ENCODE measurements around the gene CMIP. TPM values are rescaled to one million over a fixed set of nuclear protein-coding genes. Genes with fewer than 3 reads are reported as not detected.

The CMIP gene
- total RNA-seq, 1 experiment from 2014 or later, result 68.0 TPM

- Mint-ChIP-seq H3K4me3 (ENCODE audit: unreplicated experiment) (no peak overlapping the region), H3K27me3 (ENCODE audit: insufficient read depth, unreplicated experiment) (peaks cover 2% of the 10 kb centered on the region), H3K4me1 (ENCODE audit: low read depth, unreplicated experiment) (no peaks in the 10 kb centered on the region), H3K27ac (ENCODE audit: unreplicated experiment) (no peak overlapping the region), H3K9me3 (ENCODE audit: unreplicated experiment) (no peaks in the 10 kb centered on the region), H3K36me3 (ENCODE audit: insufficient read depth, unreplicated experiment) (no peaks in the 10 kb centered on the region)
- no peaks in the 10 kb centered on the region for H3K9me3 ChIP-seq
- no peak overlapping the region for H3K4me3 ChIP-seq (ENCODE audit: low read depth, low read length)
- no TSS peak for BruUV-seq (replicated peaks)
- no peaks in the 10 kb centered on the region for H3K4me1 ChIP-seq
- H3K27me3 ChIP-seq (replicated peaks; ENCODE audit: control insufficient read depth, insufficient read depth, low read length), result no peaks in the 10 kb centered on the region
- DNase-seq, result no peak
- POLR2A ChIA-PET, result no interaction called here
- H3K36me3 ChIP-seq (ENCODE audit: control insufficient read depth, insufficient read depth, low read length), result no peaks in the 10 kb centered on the region
- intact Hi-C loops (cut with micrococcal nuclease; ENCODE audit: unreplicated experiment), result no loop called here
- CTCF ChIA-PET, result no interaction called here
- TF ChIP-seq, protein P1, sequence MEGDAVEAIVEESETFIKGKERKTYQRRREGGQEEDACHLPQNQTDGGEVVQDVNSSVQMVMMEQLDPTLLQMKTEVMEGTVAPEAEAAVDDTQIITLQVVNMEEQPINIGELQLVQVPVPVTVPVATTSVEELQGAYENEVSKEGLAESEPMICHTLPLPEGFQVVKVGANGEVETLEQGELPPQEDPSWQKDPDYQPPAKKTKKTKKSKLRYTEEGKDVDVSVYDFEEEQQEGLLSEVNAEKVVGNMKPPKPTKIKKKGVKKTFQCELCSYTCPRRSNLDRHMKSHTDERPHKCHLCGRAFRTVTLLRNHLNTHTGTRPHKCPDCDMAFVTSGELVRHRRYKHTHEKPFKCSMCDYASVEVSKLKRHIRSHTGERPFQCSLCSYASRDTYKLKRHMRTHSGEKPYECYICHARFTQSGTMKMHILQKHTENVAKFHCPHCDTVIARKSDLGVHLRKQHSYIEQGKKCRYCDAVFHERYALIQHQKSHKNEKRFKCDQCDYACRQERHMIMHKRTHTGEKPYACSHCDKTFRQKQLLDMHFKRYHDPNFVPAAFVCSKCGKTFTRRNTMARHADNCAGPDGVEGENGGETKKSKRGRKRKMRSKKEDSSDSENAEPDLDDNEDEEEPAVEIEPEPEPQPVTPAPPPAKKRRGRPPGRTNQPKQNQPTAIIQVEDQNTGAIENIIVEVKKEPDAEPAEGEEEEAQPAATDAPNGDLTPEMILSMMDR (IDR thresholded peaks at IDR 0.05; ENCODE audit: insufficient read depth in 1 of 2, low read depth in 1 of 2, low read length in 1 of 2, severe bottlenecking in 1 of 2, unreplicated experiment in 1 of 2), result no peak
Observed at GRCh38 chr16:81728435-81728834, 283.8 kb downstream of the CMIP start.

DNA sequence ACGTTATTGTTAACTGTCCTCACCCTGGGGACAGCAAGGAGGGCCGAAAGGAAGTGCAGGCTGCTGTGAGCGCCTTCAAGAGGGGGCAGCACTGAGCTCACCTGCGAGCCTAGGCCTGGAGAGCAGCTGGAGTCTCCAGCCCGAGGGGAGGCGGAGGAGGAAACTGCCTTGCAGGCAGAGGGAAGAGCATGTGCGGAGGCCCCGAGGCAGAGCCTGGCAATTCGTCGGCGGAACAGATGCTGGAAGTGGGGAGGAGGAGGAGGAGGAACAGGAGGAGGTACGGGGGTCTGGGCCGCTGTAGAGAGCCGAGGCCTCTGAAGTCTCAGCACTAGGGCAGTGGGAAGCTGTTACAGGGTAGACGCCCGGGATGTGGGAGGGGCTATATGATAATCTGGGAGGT lies 284.8 kb downstream of the CMIP start:
- Mint-ChIP-seq H3K4me1 (ENCODE audit: low read depth, unreplicated experiment) (no peaks in the 10 kb centered on the region), H3K27ac (ENCODE audit: unreplicated experiment) (peak overlapping the region; percentile 4), H3K4me3 (ENCODE audit: unreplicated experiment) (no peak overlapping the region), H3K27me3 (ENCODE audit: insufficient read depth, unreplicated experiment) (peaks cover 2% of the 10 kb centered on the region), H3K36me3 (ENCODE audit: insufficient read depth, unreplicated experiment) (no peaks in the 10 kb centered on the region), H3K9me3 (ENCODE audit: unreplicated experiment) (no peaks in the 10 kb centered on the region)
- TF ChIP-seq, protein P1 (IDR thresholded peaks at IDR 0.05; ENCODE audit: insufficient read depth in 1 of 2, low read depth in 1 of 2, low read length in 1 of 2, severe bottlenecking in 1 of 2, unreplicated experiment in 1 of 2), result no peak
- no peaks in the 10 kb centered on the region for H3K4me1 ChIP-seq
- POLR2A ChIA-PET, result no interaction called here
- H3K4me3 ChIP-seq (ENCODE audit: low read depth, low read length), result no peak overlapping the region
- CTCF ChIA-PET, result no interaction called here
- H3K9me3 ChIP-seq, result no peaks in the 10 kb centered on the region
- BruUV-seq (replicated peaks), result no TSS peak
- H3K27me3 ChIP-seq (replicated peaks; ENCODE audit: control insufficient read depth, insufficient read depth, low read length), result no peaks in the 10 kb centered on the region
- intact Hi-C loops (cut with micrococcal nuclease; ENCODE audit: unreplicated experiment), result no loop called here
- H3K36me3 ChIP-seq (ENCODE audit: control insufficient read depth, insufficient read depth, low read length), result no peaks in the 10 kb centered on the region
- DNase-seq, result no peak

DNA sequence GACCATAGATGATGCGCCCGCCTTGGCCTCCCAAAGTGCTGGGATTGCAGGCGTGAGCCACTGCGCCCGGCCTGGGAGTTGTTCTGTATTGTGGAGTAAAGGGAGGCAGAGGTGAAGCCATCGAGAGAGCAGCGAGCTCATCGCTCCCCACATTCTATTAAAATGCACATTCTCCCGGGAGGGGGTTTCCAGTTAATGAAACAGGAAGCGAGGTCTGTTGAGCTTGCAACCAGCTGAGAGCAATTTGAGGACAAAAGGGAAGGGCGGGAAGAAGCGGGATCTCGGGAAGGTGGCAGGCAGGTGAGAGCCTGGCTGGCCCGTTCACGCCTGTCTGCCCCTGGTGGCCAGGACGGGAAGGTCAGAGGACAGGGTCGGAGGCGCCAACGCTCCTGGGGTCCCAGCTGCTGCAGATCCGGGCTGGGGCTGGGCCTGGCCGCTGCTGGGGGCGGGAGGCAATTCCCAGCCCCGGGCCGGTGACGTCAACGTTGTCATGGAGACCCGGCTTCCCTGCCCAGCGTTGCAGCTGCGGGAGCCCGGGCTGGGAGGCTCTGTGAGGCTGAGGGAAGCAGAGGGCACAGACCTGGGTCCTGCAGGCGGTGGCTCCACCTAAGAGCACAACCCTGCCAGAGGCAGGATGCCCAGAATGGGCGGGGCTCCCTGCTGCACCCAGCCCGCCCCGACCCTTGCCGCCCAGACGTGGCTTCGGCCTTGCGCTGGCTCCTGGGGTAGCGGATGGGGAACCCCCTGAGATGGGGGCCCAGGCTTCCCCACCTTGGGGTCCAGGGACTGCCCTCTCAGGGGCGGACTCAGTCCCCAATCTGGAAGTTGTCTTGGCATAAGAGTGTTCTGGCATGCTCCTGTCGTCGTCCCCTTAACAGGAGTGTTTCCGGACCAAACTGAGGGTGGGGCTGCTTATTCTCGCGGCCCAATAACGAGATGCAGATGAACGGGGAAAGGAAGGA lies 285.8 kb downstream of the CMIP start:
- Mint-ChIP-seq H3K36me3 (ENCODE audit: insufficient read depth, unreplicated experiment) (no peaks in the 10 kb centered on the region), H3K4me3 (ENCODE audit: unreplicated experiment) (no peak overlapping the region), H3K27me3 (ENCODE audit: insufficient read depth, unreplicated experiment) (peaks cover 2% of the 10 kb centered on the region), H3K27ac (ENCODE audit: unreplicated experiment) (no peak overlapping the region), H3K4me1 (ENCODE audit: low read depth, unreplicated experiment) (no peaks in the 10 kb centered on the region), H3K9me3 (ENCODE audit: unreplicated experiment) (no peaks in the 10 kb centered on the region)
- BruUV-seq (replicated peaks), result no TSS peak
- Histone ChIP-seq H3K4me1 (no peaks in the 10 kb centered on the region), H3K4me3 (ENCODE audit: low read depth, low read length) (no peak overlapping the region), H3K27me3 (replicated peaks; ENCODE audit: control insufficient read depth, insufficient read depth, low read length) (no peaks in the 10 kb centered on the region), H3K36me3 (ENCODE audit: control insufficient read depth, insufficient read depth, low read length) (no peaks in the 10 kb centered on the region), H3K9me3 (no peaks in the 10 kb centered on the region)
- TF ChIP-seq, protein P1 (IDR thresholded peaks at IDR 0.05; ENCODE audit: insufficient read depth in 1 of 2, low read depth in 1 of 2, low read length in 1 of 2, severe bottlenecking in 1 of 2, unreplicated experiment in 1 of 2), result peak; percentile 50 to 63
- ChIA-PET POLR2A (no interaction called here), CTCF (interaction anchor here (0.6 kb wide), 1 partner anchor 319 kb away, joined by 5 read pairs; no protein-coding TSS in a partner anchor)
- intact Hi-C loops (cut with micrococcal nuclease; ENCODE audit: unreplicated experiment), result loop anchor here (10.0 kb wide), 1 partner anchor 726 kb away; the partner anchor contains the start of genes CENPN and CMC2
- peak; percentile 67 to 68 for DNase-seq
